Measurements from ENCODE around the gene ATP5ME.

The ATP5ME gene

GRCh38 chr4:632196-632790 is 41.8 kb downstream of the ATP5ME start:
- DNase-seq: no peak

GRCh38 chr4:630656-631055 is 43.4 kb downstream of the ATP5ME start:
- no peak for DNase-seq

DNA sequence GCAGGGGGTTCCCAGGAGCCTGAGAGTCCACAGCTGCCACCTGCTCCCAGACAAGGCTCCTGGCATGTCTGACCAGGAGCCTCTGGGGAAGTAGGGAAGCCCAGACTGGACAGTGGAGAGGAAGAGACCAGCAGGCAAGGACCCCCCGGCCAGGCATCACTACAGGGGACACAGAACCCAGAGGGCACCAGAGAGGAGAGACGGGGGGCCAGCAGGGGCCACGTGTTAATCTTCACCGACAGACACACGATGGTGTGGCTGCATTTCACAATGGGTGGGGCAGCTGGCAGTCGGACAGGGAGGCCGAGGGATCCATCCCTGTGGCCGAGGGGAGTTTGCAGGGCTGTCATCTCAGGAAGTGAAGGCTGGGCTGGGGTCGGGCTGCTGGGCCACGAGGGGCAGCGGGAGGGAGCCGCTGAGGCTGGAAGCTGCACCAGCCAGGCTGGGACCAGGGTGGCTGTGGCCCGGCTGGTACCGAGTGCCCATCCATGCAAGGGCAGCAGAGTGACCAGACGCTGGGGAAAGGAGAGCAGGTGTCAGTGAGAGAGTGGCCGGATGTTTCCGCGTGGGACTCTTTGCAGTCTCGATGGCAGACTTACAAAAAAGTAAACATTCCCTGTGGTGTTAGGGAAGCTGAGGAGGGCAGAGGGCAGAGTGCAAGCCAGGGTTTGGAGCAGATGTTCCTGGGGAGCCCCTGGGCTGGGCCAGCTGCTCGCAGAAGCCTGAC is 44.0 kb downstream of the ATP5ME start:
- no peak for DNase-seq

- DNase-seq: no peak
These were observed 44.5 kb downstream of the ATP5ME start for GRCh38 chr4:629636-629914.

DNA sequence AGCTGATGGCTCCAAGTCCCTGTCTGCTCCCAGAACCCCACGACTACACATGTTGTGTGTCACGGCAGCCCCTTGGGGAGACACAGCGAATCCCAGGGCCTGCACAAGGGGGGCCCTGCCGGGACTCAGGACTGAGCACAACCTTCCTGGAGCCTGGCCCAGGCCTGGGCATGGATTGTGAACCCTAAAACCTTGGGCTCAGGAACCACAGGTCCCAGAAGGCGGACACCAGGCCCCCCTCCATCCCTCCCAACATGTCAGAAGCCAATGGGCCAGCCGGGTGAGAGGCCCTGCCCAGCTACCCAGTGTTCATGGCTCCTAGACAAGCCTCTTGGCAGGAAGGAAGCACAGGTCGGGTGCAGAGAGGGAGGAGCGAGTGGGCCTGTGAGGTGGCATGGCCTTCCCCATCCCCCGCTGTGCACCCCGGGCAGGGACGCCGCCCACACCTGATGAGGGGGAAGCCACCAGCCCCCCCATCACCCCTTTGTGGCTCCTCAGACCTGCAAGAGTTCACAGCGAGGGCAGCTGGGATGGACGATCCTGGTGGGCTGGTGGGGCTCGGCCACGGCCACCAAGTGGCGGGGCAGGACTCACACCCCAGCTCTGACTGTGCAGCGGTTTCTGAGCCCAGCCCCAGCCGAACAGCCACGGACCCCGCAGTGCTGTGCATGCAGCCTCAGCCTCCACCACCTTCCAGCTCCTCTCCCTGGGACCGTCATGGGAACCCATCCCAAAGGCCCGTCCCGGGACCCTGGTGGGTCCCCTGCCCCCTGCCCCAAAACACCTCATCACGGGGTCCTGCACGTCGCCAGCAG is 45.0 kb downstream of the ATP5ME start:
- no peak for DNase-seq

- no peak for DNase-seq
These were observed 45.8 kb downstream of the ATP5ME start for GRCh38 chr4:628311-628741.

- no peak for DNase-seq
These were observed 46.5 kb downstream of the ATP5ME start for GRCh38 chr4:627347-628125.

GRCh38 chr4:626201-627091 is 47.6 kb downstream of the ATP5ME start:
- DNase-seq: no peak

DNA sequence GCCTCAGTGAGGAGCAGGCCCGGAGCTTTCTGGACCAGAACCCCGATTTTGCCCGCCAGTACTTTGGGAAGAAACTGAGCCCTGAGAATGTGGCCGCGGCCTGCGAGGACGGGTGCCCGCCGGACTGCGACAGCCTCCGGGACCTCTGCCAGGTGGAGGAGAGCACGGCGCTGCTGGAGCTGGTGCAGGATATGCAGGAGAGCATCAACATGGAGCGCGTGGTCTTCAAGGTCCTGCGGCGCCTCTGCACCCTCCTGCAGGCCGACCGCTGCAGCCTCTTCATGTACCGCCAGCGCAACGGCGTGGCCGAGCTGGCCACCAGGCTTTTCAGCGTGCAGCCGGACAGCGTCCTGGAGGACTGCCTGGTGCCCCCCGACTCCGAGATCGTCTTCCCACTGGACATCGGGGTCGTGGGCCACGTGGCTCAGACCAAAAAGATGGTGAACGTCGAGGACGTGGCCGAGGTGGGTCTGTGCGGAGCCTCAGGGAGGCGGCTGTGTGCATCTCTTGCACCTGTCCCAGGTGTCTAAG is 48.4 kb downstream of the ATP5ME start:
- DNase-seq: no peak

GRCh38 chr4:624705-625590 is 49.1 kb downstream of the ATP5ME start, which contains the start of gene PDE6B:
PDE6B (plus strand) TSS chr4:625573; CDS start chr4:625627, 54 bp downstream.
- no peak for DNase-seq

- DNase-seq: no peak
These were observed 50.0 kb downstream of the ATP5ME start for GRCh38 chr4:623914-624566.

GRCh38 chr4:622996-623913 is 50.8 kb downstream of the ATP5ME start:
- DNase-seq: no peak
